Liver (tissue), 3 donors: ENCODE measurements around the gene FAM72D.
"Not testable (repeated sequence)": the region's sequence is repeated elsewhere in the genome, so short reads cannot be mapped to it uniquely, and the experiment has no call there.

Experiments used
- CTCF ChIP-seq: fragments of 150-350 bp; IDR thresholded peaks from 2 replicates; pipeline ENCODE4 v1.5.1; 2017; ENCODE audit warnings: improper control_type of control experiment, low read depth, low read length; ENCODE audit not compliant: missing input control
- JUND ChIP-seq, 2 donors: IDR thresholded peaks; 2 replicates each; pipeline ENCODE4 v1.6.1; 2016; ENCODE audit warnings: antibody characterized with exemption in 2 of 2
- MAX ChIP-seq: IDR thresholded peaks from 2 replicates; pipeline ENCODE4 v1.6.1; 2016; ENCODE audit warnings: antibody characterized with exemption
- RAD21 ChIP-seq, 2 donors: IDR thresholded peaks; 2 replicates each; pipeline ENCODE4 v1.6.1; 2016; ENCODE audit warnings: antibody characterized with exemption in 2 of 2, mild to moderate bottlenecking in 2 of 2
- RXRA ChIP-seq, 2 donors: IDR thresholded peaks; 2 replicates each; pipeline ENCODE4 v1.6.1; 2017 to 2018; ENCODE audit warnings: antibody characterized with exemption in 2 of 2, mild to moderate bottlenecking in 1 of 2
- SP1 ChIP-seq: IDR thresholded peaks from 2 replicates; pipeline ENCODE4 v1.6.1; 2018; ENCODE audit warnings: antibody characterized with exemption, mild to moderate bottlenecking
- TF ChIP-seq, protein P1 (sequence below): IDR thresholded peaks from 2 replicates; pipeline ENCODE4 v1.6.1; 2016; ENCODE audit warnings: antibody characterized with exemption
- donor health status: healthy.
- donor health status: healthy.

GRCh38 chr1:145095284-145096057 is at the start of gene FAM72D, which contains the start of gene SRGAP2B:
- not testable (repeated sequence) for TF ChIP-seq CTCF; RAD21 (IDR thresholded peaks at IDR 0.05); MAX; JUND (IDR thresholded peaks at IDR 0.05); SP1; RXRA (IDR thresholded peaks at IDR 0.05)
- TF ChIP-seq, protein P1, sequence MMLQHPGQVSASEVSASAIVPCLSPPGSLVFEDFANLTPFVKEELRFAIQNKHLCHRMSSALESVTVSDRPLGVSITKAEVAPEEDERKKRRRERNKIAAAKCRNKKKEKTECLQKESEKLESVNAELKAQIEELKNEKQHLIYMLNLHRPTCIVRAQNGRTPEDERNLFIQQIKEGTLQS: not testable (repeated sequence)
